Neural progenitor cell (in vitro differentiated cells): ENCODE measurements around the gene ABHD6. TPM values are rescaled to one million over a fixed set of nuclear protein-coding genes. Genes with fewer than 3 reads are reported as not detected.

Experiments used
- DNase-seq: peaks from one replicate; pipeline ENCODE4 v3.0.0-alpha.2; 2016; ENCODE audit warnings: low spot score
- H2AFZ ChIP-seq: fragments of 200-600 bp; sonication (generic); replicated peaks from 2 replicates; pipeline ENCODE4 v1.6.1; 2016; ENCODE audit warnings: antibody characterized with exemption
- H3F3A ChIP-seq: fragments of 200-600 bp; sonication (generic); 2 replicates; pipeline ENCODE4 v1.6.1; 2016; ENCODE audit warnings: antibody characterized with exemption, low read depth
- H3K27ac ChIP-seq: fragments of 200-600 bp; sonication (generic); 2 replicates; pipeline ENCODE4 v1.5.1; 2016; ENCODE audit warnings: mild to moderate bottlenecking
- H3K27me3 ChIP-seq: fragments of 200-600 bp; sonication (generic); 2 replicates; pipeline ENCODE4 v1.6.1; 2016; ENCODE audit warnings: mild to moderate bottlenecking, moderate library complexity
- H3K36me3 ChIP-seq: fragments of 200-600 bp; sonication (generic); 2 replicates; pipeline ENCODE4 v1.5.1; 2016
- H3K4me1 ChIP-seq: fragments of 200-600 bp; sonication (generic); 2 replicates; pipeline ENCODE4 v1.6.1; 2016; ENCODE audit warnings: mixed run types
- H3K4me2 ChIP-seq: fragments of 200-600 bp; sonication (generic); 2 replicates; pipeline ENCODE4 v1.6.1; 2016
- H3K4me3 ChIP-seq: fragments of 200-600 bp; sonication (generic); 2 replicates; pipeline ENCODE4 v1.5.1; 2016
- H3K79me2 ChIP-seq: fragments of 200-600 bp; sonication (generic); 2 replicates; pipeline ENCODE4 v1.6.1; 2016; ENCODE audit warnings: low read depth
- H3K9ac ChIP-seq: fragments of 200-600 bp; sonication (generic); 2 replicates; pipeline ENCODE4 v1.6.1; 2016
- H3K9me3 ChIP-seq: fragments of 200-600 bp; sonication (generic); 2 replicates; pipeline ENCODE4 v1.5.1; 2016; ENCODE audit warnings: low read depth
- H4K20me1 ChIP-seq: fragments of 200-600 bp; sonication (generic); 2 replicates; pipeline ENCODE4 v1.6.1; 2016; ENCODE audit warnings: low read depth
- H3K27ac Mint-ChIP-seq: 3 replicates; pipeline ENCODE4 v1.8.0; 2021; ENCODE audit warnings: mixed read lengths
- H3K27me3 Mint-ChIP-seq: 2 replicates; pipeline ENCODE4 v1.8.0; 2022; ENCODE audit warnings: low read depth, mild to moderate bottlenecking, inconsistent platforms, moderate library complexity, mixed read lengths; ENCODE audit not compliant: insufficient read depth
- H3K36me3 Mint-ChIP-seq: 3 replicates; pipeline ENCODE4 v1.8.0; 2021; ENCODE audit warnings: mixed read lengths
- H3K4me1 Mint-ChIP-seq: 3 replicates; pipeline ENCODE4 v1.8.0; 2021; ENCODE audit warnings: mixed read lengths
- H3K4me3 Mint-ChIP-seq: 3 replicates; pipeline ENCODE4 v1.8.0; 2021; ENCODE audit warnings: mild to moderate bottlenecking, moderate library complexity, mixed read lengths
- H3K9me3 Mint-ChIP-seq: 3 replicates; pipeline ENCODE4 v1.8.0; 2020; ENCODE audit warnings: mixed read lengths
- EZH2 ChIP-seq: fragments of 200-600 bp; sonication (generic); IDR thresholded peaks from 2 replicates; pipeline ENCODE4 v1.6.1; 2017; ENCODE audit warnings: antibody characterized with exemption, mild to moderate bottlenecking, moderate library complexity
- EZH2phosphoT487 ChIP-seq: fragments of 200-600 bp; sonication (generic); IDR thresholded peaks from 2 replicates; pipeline ENCODE4 v1.6.1; 2017; ENCODE audit warnings: antibody characterized with exemption
- total RNA-seq: library from RNA; depleted of rRNA; stranded (reverse); fragments of >200 nt; gene quantifications from 2 replicates; pipeline ENCODE4 v1.2.3, GENCODE V29; 2015; ENCODE audit warnings: low replicate concordance
- TF ChIP-seq, protein P1 (sequence below): fragments of 200-600 bp; sonication (generic); IDR thresholded peaks from 2 replicates; pipeline ENCODE4 v1.5.1; 2017; ENCODE audit warnings: antibody characterized with exemption, mild to moderate bottlenecking

The ABHD6 gene
- total RNA-seq, 1 donor from 2014 or later: 21.5 TPM

DNA sequence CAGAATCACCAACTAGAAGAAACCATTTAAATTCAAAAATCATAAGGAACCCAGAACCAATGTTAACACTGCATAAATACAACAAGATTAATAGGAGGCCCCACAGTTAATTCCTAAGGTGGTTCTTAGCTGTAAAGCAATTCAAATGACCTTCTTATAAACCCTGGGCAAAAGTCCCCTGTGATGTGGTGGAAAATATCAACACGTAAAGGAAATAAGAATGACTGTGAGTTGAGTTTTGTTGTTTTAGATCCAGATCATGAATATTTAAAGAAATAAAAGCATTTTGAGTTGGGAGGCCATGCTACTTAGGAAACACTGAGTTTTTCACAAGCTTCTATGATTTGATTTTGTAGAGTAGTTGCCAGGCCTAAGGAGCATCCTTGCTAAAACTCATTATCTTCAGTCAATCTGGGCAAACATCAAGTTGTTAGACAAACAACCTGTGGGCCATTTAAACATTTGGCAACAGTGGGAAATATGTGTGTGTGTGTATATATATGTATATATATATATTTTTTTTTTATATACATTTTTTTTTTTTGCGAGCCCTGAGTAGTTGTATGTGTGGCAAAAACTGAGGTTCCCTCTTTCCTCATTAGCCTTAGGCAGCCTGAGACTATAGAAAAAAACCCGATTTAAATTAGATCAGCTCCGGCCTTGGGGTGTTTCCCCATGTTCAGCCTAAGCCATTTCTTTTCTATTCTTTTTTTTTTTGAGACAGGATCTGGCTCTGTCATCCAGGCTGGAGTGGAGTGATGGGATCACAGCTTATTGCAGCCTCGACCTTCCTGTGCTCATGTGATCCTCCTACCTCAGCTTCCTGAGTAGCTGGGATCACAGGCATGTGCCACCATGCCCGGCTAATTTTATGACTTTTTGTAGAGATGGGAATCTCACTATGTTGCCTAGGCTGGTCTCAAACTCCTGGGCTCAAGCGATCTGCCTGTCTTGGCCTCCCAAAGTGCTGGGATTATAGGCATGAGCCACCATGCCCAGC is 87.1 kb downstream of the ABHD6 start:
- Histone ChIP-seq H3F3A (peaks cover 25% of the 10 kb centered on the region), H3K9me3 (no peaks in the 10 kb centered on the region), H3K27ac (no peak overlapping the region), H3K4me3 (no peak overlapping the region), H3K4me2 (no peak overlapping the region), H3K4me1 (peaks cover 11% of the 10 kb centered on the region), H4K20me1 (peaks cover 12% of the 10 kb centered on the region), H3K79me2 (no peaks in the 10 kb centered on the region), H2AFZ (no peak overlapping the region), H3K9ac (no peak overlapping the region), H3K36me3 (no peaks in the 10 kb centered on the region), H3K27me3 (no peaks in the 10 kb centered on the region)
- no peaks in the 10 kb centered on the region for H3K27me3 Mint-ChIP-seq
- no peak overlapping the region for H3K4me3 Mint-ChIP-seq
- no peaks in the 10 kb centered on the region for H3K36me3 Mint-ChIP-seq
- peaks cover 17% of the 10 kb centered on the region for H3K4me1 Mint-ChIP-seq
- no peaks in the 10 kb centered on the region for H3K9me3 Mint-ChIP-seq
- no peak for DNase-seq
- H3K27ac Mint-ChIP-seq: no peak overlapping the region
- TF ChIP-seq EZH2phosphoT487: no peak
- TF ChIP-seq EZH2: no peak
- TF ChIP-seq, protein P1, sequence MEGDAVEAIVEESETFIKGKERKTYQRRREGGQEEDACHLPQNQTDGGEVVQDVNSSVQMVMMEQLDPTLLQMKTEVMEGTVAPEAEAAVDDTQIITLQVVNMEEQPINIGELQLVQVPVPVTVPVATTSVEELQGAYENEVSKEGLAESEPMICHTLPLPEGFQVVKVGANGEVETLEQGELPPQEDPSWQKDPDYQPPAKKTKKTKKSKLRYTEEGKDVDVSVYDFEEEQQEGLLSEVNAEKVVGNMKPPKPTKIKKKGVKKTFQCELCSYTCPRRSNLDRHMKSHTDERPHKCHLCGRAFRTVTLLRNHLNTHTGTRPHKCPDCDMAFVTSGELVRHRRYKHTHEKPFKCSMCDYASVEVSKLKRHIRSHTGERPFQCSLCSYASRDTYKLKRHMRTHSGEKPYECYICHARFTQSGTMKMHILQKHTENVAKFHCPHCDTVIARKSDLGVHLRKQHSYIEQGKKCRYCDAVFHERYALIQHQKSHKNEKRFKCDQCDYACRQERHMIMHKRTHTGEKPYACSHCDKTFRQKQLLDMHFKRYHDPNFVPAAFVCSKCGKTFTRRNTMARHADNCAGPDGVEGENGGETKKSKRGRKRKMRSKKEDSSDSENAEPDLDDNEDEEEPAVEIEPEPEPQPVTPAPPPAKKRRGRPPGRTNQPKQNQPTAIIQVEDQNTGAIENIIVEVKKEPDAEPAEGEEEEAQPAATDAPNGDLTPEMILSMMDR: no peak

DNA sequence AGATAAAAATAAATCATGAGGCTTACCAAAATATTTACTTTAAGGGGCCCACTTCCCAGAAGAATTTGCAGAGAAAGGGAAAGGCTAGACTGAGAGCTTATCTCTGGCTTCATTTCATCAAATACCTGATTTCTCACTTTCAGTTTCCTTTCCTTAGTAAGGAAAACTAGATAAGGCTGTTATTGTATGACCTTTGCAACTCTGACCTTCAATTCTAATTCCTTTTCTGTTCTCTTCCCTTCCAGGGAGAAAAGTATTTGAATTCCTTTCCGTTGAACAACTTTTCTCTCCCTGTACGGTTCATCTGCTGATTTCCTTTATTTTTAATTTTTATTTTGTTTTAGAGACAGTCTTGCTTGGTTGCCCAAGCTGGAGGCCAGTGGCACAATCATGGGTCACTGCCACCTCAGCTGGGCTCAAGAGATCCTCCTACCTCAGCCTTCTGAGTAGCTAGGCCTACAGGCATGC is 88.0 kb downstream of the ABHD6 start:
- Mint-ChIP-seq H3K36me3 (no peaks in the 10 kb centered on the region), H3K4me3 (no peak overlapping the region), H3K4me1 (peaks cover 17% of the 10 kb centered on the region), H3K27me3 (no peaks in the 10 kb centered on the region), H3K9me3 (no peaks in the 10 kb centered on the region), H3K27ac (no peak overlapping the region)
- no peak overlapping the region for H3K4me3 ChIP-seq
- no peak overlapping the region for H2AFZ ChIP-seq
- H3K36me3 ChIP-seq: no peaks in the 10 kb centered on the region
- H3K9ac ChIP-seq: no peak overlapping the region
- no peak overlapping the region for H3K27ac ChIP-seq
- no peaks in the 10 kb centered on the region for H3K9me3 ChIP-seq
- H3K79me2 ChIP-seq: no peaks in the 10 kb centered on the region
- DNase-seq: no peak
- TF ChIP-seq EZH2: no peak
- TF ChIP-seq, protein P1: no peak
- TF ChIP-seq EZH2phosphoT487: no peak
- H3K4me1 ChIP-seq: peaks cover 11% of the 10 kb centered on the region
- no peak overlapping the region for H3K4me2 ChIP-seq
- peaks cover 10% of the 10 kb centered on the region for H4K20me1 ChIP-seq
- no peaks in the 10 kb centered on the region for H3K27me3 ChIP-seq
- H3F3A ChIP-seq: peaks cover 19% of the 10 kb centered on the region

DNA sequence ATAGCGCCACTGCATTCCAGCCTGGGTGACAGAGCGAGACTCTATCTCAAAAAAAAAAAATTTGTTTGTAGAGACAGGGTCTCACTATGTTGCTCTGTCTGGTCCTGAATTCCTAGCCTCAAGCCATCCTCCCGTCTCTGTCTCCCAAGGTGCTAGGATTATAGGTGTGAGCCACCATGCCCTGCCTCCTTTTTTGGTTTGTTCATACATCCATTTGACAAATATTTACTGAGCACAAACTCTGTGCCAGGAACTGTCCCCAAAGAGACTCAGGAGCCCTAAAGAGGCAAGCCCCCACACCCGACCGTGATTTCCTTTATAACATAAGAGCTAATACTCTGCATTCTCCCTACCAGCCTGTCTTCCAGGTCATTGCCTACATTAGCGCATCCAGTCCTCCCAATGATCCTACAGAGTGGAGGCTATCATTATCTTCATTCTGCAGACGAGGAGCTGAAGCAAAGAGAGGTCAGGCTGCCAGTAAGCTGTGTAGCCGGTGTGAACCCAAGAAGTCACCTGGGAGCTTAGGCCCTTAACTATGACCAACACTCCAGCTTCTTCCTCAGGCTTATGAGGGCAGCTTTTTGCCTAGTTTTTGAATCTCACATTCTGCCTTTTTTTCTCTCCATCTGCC is 88.8 kb downstream of the ABHD6 start:
- Histone ChIP-seq H3K4me3 (no peak overlapping the region), H3K9me3 (no peaks in the 10 kb centered on the region), H3K4me1 (peaks cover 8% of the 10 kb centered on the region), H3F3A (peaks cover 11% of the 10 kb centered on the region), H3K36me3 (no peaks in the 10 kb centered on the region), H3K79me2 (no peaks in the 10 kb centered on the region), H2AFZ (no peak overlapping the region), H3K27me3 (peaks cover 4% of the 10 kb centered on the region), H3K9ac (no peak overlapping the region), H3K27ac (no peak overlapping the region), H3K4me2 (no peak overlapping the region), H4K20me1 (peaks cover 4% of the 10 kb centered on the region)
- Mint-ChIP-seq H3K36me3 (no peaks in the 10 kb centered on the region), H3K27ac (no peak overlapping the region), H3K27me3 (no peaks in the 10 kb centered on the region), H3K4me1 (peaks cover 15% of the 10 kb centered on the region), H3K9me3 (no peaks in the 10 kb centered on the region), H3K4me3 (no peak overlapping the region)
- TF ChIP-seq, protein P1: no peak
- TF ChIP-seq EZH2 (no peak), EZH2phosphoT487 (no peak)
- no peak for DNase-seq
